GM18907 (cell line): ENCODE data around the gene TERB2.
"Not testable (repeated sequence)": the region's sequence is repeated elsewhere in the genome, so short reads cannot be mapped to it uniquely, and the experiment has no call there.

Source experiments
- ATAC-seq: cut with Tn5 transposase; IDR thresholded peaks from one replicate; pipeline ENCODE4 v1.9.1; 2021; ENCODE audit warnings: mild to moderate bottlenecking, moderate library complexity; ENCODE audit not compliant: unreplicated experiment

TERB2 gene, protein sequence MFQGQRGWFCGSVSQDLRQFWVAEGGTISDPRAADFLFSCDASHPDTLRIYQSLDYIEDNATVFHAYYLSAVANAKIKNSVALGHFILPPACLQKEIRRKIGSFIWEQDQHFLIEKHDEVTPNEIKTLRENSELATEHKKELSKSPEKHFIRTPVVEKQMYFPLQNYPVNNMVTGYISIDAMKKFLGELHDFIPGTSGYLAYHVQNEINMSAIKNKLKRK

DNA sequence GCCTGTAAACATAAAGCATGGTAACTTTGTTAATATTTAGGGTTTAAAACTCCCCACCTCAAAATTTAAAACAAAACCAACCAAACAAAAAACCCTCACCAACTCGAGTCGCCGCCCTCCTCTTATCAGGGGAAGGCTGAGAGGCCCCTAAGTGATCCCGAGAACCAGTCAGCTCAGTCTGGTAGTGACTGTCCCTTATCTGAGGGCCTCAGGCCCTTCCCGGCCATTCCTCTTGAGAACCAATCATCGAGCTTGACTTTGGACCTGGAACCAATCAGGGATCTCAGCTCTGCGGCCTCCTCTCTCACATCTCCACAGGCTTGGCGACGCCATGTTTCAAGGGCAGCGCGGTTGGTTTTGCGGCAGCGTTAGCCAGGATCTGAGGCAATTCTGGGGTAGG is at the start of gene TERB2:
TERB2 (plus strand) TSS at position 300 of the 400 bp plus-strand sequence; CDS start at position 332, 32 bp downstream.
- ATAC-seq: no peak

DNA sequence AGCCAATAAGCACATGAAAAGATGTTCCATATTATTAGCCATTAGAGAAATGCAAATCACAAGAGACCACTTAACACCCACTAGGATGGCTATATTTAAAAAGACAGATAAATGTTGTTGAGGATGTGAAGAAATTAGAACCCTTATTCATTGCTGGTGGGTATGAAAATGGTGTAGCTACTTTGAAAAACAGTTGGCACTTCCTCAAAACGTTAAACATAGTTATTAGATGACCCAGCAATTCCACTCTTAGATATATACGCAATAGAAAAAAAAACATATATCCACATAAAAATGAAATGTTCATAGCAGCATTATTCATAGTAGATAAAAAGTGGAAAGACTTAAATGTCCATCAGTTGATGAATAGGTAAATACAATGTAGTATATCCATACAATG is 47.1 kb upstream of the TERB2 start:
- no peak for ATAC-seq

DNA sequence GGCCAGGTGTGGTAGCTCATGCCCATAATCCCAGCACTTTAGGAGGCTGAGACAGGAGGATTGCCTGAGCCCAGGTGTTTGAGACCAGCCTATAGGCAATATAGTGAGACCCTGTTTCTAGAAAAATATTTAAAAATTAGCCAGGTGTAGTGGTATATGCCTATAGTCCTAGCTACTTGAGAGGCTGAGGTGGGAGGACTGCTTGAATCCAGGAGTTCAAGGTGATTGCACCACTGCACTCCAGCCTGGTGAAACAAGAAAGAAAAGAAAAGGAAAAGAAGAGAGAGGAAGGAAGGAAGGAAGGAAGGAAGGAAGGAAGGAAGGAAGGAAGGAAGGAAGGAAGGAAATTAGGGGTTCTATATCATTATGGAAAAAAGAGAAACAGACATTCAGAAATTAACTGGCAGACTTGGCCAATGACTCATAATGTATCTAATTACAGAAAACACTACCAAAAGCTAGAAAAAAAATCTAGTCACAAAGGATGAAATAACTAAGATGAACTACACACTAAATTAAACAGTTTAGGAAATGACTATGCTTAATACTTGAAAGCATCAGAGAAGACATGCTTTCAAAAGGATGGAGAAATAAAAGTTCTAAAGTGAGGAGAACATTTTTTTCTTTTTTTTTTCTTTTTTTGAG is 45.4 kb upstream of the TERB2 start:
- ATAC-seq: no peak

DNA sequence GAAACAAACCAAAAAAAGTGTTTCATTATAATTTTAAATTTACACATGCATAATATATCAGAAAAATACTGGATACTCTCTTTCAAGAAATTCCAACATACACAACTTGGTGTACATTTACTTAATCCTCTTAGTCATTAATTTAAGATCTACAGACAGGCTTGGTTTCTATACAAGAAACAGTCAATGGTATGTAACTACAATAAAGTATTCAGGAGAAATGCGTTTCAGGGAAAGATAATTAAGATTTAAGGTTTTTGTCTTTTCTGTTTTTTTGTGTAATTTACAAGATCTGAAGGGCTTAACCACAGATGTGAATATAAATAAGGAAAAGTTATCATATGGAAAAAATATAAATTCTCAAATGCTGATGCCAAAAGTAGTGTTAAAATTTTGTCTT is 44.3 kb upstream of the TERB2 start:
- ATAC-seq: not testable (repeated sequence)

DNA sequence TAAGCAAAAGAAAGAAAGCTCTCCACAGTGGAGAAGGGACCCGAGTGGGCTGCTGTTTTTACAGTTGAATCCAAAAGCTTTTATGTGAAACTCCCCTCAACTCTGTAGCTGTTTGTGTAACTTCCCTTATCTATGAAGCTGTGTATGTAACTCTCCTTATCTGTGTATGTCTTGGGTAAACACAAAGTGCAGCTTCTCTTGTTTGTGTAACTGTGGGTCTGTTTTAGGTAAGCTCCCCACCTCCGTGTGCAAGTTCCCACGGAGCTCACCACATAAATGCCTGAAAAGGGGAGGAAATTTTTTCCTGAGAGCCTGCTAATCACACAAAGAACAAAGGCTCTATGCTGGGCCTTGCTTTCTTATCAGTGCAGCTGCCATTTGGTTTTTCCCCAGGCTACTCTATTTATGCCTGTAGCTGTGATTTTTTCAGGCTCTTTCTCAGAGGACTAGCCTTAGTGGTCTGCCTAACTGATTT is 43.5 kb upstream of the TERB2 start:
- ATAC-seq: not testable (repeated sequence)

DNA sequence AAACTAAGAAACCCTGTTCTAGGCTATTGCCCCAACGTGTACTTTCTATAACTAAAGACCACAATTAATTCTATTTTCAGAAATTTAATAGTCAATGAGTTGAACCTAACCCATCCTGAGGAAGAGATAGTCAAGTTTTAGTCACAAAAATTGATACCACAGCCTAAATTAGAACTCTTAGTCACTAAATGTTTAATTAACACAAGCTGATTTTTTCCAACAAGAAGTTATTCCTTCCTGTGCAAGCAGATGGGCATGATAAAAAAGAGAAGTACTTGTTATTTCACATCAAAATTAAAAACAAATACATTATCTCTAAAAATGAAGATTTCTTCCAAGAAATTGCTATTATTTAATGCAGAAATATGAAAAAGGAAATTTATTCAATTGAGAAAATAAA is 38.4 kb upstream of the TERB2 start:
- no peak for ATAC-seq

DNA sequence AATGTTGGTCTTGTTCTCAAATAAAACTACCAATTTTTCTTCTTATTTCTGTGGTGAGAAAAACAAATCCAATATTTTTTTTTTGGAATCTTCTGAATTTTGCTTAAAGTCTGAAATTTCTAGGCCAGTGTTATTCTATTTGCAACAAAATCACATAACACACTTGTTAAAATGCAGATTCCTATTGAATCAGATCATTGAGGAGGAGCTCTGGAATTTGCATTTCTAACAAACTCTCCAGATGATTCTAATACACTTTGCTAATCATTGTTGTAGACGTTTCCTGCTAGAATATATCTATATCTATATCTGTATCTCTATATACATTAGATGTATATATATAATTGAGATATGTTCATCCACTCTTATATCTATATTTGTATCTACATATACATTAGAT is 27.8 kb upstream of the TERB2 start:
- ATAC-seq: not testable (repeated sequence)

DNA sequence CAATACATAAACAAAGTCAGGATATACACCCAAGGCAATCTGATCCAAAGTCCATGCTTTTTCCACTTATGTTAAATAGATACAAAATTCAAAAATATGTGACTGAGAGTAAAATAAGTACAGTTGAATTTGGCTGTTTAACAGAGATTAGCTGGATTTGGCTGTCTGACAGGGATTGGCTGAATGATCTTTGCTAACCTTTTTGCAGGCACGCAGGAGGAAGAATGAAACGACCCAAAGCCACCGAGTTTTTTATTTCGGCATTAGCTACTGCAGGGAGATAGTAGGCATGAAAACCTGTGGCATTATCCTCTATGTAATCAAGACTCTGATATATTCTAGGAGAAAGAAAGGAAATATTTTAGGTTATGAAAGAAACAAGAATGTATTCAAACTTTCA is 26.2 kb upstream of the TERB2 start:
- not testable (repeated sequence) for ATAC-seq

DNA sequence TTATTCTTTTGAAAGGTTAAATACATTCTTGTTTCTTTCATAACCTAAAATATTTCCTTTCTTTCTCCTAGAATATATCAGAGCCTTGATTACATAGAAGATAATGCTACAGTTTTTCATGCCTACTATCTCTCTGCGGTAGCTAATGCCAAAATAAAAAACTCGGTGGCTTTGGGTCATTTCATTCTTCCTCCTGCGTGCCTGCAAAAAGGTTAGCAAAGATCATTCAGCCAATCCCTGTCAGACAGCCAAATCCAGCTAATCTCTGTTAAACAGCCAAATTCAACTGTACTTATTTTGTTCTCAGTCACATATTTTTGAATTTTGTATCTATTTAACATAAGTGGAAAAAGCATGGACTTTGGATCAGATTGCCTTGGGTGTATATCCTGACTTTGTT is 1.8 kb downstream of the TERB2 start:
- not testable (repeated sequence) for ATAC-seq

DNA sequence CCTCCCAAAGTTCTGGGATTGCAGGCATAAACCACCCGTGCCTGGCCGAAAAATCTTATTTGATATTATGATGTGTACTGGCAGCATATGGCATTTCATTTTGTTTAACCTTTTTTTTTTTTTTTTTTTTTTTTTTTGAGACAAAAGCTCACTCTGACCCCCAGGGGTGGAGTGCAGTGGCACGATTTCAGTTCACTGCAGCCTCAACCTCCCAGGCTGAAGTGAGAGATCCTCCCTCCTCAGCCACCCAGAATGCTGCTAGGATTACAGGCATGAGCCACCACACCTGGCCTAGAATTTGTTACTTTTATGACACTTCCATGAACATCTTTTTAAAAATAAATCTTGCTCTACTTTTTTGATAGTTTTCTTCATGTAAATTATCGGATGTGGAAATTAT is 12.0 kb downstream of the TERB2 start:
- no peak for ATAC-seq

DNA sequence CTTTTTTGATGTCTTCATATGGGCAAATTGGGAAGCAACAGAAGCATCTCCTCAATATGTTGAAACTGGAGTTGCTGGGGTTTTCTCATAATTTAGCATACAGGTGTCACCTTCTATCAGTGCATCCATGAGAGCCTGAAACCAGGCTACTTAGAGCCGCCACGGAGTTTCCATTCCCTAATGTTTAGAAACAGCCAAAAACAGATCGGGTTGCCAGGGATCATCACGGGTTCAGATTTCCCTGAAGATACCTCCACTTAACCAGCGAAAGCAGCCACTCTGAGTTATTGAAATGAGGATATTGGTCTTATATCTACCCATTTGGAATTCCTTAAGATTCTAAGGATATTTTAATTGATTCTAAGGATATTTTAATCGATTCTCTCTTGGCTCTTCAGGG is 14.5 kb downstream of the TERB2 start:
- ATAC-seq: no peak

DNA sequence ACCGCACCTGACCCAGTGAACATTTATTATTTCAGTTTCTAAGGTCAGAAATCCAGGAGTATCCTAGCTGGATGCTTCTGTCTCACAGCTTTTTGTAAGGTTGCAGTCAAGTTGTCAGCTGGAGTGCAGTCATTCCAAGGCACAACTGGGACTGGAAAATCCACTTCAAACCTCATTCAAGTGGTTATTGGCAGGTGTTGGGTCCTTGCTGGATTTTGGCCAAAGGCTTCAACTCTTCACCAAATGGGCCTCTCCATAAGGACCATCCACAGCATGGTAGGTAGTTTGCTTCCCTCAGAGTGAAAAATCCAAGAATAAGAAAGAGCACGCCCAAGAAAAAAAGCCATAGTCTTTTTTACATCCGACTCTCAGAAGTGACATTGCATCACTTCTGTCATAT is 19.7 kb downstream of the TERB2 start:
- not testable (repeated sequence) for ATAC-seq

DNA sequence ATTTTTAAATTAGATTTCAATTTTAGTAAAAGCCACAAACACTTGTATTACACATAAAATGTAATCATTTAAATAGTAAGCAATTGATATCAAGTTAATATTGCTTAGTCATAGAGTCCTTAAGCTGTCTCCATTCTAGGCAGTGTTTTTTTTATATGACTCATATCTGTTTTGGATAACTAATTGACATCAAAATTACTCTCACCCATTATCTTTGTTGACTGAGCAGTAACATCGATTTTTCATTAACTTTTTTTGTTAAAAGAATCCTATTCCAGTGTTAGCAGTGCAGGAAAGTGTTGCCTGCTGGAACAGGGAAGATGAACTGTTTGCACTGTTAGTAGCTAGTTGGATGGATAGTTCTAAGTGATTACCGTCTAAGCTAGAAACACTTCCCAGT is 21.3 kb downstream of the TERB2 start:
- not testable (repeated sequence) for ATAC-seq

DNA sequence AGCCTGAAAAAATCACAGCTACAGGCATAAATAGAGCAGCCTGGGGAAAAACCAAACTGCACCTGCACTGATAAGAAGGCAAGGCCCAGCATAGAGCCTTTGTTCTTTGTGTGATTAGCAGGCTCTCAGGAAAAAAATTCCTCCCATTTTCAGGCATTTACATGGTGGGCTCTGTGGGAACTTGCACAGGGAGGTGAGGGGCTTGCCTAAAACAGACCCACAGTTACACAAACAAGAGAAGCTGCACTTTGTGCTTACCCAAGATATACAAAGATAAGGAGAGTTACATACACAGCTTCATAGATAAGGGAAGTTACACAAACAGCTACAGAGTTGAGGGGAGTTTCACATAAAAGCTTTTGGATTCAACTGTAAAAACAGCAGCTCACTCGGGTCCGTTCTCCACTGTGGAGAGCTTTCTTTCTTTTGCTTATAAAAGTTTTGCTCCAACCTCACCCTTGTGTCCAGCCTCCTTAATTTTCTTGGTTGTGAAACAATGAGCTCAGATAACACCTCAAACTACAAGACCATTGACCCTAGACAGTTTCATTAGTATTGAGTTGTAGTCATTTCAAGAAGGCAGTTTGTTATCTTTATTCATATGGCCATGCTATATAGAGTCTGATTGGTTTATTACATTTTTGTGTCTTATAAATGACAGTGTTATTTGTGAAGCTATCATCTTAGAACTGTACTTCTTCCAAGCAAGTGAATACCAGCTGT is 23.3 kb downstream of the TERB2 start:
- ATAC-seq: not testable (repeated sequence)

DNA sequence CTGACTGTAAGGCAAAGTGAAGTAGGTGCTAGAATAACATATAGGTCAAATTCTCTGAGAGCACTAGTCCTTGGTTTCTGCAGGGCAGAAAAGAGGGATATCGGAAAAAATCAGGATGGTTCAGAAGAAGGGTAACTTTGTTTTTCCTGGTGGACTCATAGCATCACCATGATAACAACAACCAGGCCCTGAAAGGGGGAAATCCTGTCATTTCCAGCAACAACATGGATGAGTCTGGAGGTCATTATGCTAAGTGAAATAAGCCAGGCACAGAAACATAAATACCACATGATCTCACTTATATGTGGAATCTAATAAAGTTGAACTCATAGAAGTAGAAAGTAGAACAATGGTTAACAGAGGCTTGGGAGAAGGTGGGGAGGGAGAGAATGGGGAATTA is 27.7 kb downstream of the TERB2 start:
- ATAC-seq: not testable (repeated sequence)

DNA sequence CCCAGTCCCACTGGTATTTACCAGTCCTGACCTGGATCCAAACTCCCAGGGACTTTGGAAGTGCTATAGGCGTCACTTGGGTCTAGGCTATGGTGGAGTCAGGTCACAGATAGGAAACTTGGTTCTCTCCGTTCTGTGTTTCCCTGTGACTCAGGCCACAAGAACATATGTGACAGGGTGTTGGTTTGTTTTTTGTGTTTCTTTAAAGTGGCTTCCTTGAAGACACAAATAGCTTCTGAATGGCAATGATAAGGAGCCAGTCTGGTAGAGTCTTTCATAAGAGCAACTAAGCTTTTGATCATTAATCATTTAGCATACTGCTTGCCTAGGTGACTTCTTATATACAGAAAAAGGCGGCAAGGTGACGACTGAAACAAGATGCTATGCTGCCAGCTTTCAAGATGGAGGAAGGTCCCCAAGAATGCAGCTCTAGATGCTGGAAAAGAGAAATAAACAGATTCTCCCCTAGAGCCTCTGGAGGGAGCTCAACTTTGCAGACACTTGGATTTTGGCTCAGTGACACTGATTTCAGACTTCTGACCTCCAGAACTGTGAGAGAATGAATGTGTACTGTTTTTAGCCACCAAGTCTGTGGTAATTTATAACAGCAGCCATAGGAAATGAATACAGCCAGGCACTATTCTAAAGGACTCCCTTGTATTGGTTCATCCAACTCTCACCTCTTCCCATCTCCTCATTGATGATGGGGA is 30.0 kb downstream of the TERB2 start:
- ATAC-seq: not testable (repeated sequence)

DNA sequence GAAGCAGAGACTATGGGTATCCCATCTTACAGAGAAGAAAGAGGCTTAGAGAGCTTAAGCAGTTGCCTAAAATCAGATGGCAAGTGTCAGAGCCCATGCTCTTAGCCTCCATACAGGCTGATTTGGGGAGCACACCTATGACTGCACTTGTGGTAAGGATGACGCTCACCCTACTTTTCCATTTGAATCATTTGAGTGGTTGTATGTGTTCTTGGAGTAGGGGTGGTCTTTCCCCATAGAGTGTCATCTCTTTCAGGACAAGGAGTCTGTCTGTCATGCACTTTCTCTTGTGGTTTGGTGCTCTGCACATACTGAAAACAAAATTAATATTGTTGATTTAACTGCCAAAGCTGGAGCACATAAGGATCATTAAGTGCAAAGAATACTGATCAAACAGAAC is 31.2 kb downstream of the TERB2 start:
- ATAC-seq: not testable (repeated sequence)

DNA sequence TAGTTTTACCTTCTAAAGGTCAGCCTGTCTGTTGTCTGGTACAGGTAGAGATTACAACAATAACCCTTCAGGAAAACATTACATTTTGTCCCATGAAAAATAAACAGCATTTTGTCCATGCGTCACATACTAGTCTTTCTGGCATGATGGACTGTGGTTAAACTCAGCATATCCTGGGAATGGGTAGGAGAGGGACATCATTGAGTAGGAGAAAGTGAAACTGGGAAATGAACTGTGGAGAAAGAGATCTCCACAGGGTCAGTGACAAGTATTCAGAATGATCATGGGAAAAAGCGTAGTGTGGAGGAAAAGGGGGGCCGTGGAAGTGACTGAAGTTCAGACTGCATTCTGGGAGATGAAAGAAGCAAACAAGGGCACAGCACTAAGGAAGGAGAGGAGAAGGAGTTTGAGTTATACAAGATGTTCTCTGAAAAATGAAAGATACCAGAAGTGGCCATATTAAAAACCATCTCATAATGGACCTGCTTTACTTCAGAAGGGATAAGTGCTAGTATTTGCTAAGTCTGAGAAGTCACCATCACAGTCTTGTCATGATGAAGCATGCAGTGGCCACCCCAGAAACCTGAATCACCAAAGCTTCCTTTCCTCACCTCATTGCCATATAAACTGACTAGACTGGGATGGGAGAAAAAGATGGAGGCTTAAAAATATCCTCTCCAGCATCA is 31.8 kb downstream of the TERB2 start:
- not testable (repeated sequence) for ATAC-seq

DNA sequence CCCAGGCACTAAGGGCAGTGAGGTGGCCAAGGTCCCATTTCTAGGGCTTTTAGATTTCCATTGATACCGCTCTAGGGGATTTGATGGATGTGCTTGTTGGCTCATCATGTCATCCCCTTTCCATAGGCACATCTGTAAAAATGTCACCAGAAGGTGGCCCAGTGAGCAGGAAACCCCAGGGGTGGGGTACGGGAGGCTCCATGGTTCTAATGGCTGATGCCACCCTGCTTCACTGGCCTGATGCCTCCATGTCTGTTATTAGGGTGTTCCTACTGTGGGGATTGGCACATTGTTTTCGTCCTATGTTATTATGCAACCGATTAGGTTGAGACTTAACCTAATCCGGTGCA is 32.4 kb downstream of the TERB2 start:
- ATAC-seq: not testable (repeated sequence)

DNA sequence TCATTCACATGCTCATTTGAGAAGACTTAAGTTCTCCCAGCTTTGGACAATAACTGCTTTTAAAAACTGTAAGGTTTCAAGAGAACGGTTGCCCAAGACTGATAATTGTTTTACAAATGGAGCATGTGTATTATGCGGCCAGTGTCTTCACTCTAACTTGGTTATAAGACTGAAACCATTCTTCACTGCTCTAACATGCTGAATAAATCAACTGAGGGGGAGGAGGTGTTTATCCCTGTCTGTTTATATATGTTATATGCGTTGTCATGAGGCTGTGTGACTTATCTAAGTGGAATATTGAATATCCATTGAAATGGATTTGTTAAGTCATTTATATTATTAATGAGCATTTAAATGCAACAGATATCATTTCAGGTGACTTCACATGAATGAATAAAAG is 41.1 kb downstream of the TERB2 start:
- ATAC-seq: not testable (repeated sequence)

DNA sequence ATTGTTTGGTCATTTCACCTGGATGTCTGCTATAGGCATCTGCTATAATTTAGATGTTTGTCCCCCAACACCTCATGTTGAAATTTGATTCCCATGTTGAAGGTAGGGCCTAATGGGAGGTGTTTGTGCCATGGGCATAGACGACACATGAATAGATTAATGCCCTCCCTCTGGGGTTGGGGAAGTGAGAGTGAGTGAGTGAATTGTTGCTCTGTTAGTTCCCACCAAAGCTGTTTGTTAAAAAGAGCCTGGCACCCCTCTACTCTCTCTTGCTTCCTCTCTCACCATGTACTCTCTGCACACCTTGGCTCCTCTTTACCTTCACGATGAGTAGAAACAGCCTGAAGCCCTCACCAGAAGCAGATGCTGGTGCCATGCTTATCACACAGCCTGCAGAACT is 42.6 kb downstream of the TERB2 start:
- ATAC-seq: no peak
